ENCODE results near the gene ABHD12B.

The ABHD12B gene

GRCh38 chr14:50922803-50923202 lies 51.0 kb downstream of the ABHD12B start:
- Mint-ChIP-seq H3K4me1 (ENCODE audit: low read depth in 2 of 2) (no peaks in the 10 kb centered on the region), H3K36me3 (ENCODE audit: insufficient read depth) (no peaks in the 10 kb centered on the region), H3K9me3 (no peaks in the 10 kb centered on the region), H3K27me3 (peaks cover 42 to 47% of the 10 kb centered on the region in 2 donors), H3K4me3 (no peak overlapping the region), H3K27ac (no peak overlapping the region)
- ATAC-seq (replicated peaks) (no peak), DNase-seq (no peak)

- DNase-seq (no peak), ATAC-seq (replicated peaks) (no peak)
- H3K4me1 Mint-ChIP-seq (ENCODE audit: low read depth in 2 of 2), result no peaks in the 10 kb centered on the region
- H3K4me3 Mint-ChIP-seq, result no peak overlapping the region
- H3K36me3 Mint-ChIP-seq (ENCODE audit: insufficient read depth), result no peaks in the 10 kb centered on the region
- peaks cover 40 to 45% of the 10 kb centered on the region in 2 donors for H3K27me3 Mint-ChIP-seq
- H3K27ac Mint-ChIP-seq, result no peak overlapping the region
- no peaks in the 10 kb centered on the region for H3K9me3 Mint-ChIP-seq
Observed at GRCh38 chr14:50924236-50924635, 52.4 kb downstream of the ABHD12B start.

- Mint-ChIP-seq H3K36me3 (ENCODE audit: insufficient read depth) (no peaks in the 10 kb centered on the region), H3K4me1 (ENCODE audit: low read depth in 2 of 2) (no peaks in the 10 kb centered on the region), H3K27ac (no peak overlapping the region), H3K9me3 (no peaks in the 10 kb centered on the region), H3K27me3 (peaks cover 41 to 51% of the 10 kb centered on the region in 2 donors), H3K4me3 (no peak overlapping the region)
- no peak for DNase-seq
- no peak for ATAC-seq (replicated peaks)
Observed at GRCh38 chr14:50924843-50925242, 53.0 kb downstream of the ABHD12B start.

GRCh38 chr14:50926851-50927386 lies 55.1 kb downstream of the ABHD12B start:
- H3K27ac Mint-ChIP-seq, result no peak overlapping the region
- no peaks in the 10 kb centered on the region for H3K9me3 Mint-ChIP-seq
- H3K4me1 Mint-ChIP-seq (ENCODE audit: low read depth in 2 of 2), result no peaks in the 10 kb centered on the region
- ATAC-seq (replicated peaks) (no peak), DNase-seq (no peak)
- H3K27me3 Mint-ChIP-seq, result peaks cover 46 to 56% of the 10 kb centered on the region in 2 donors
- no peak overlapping the region for H3K4me3 Mint-ChIP-seq
- no peaks in the 10 kb centered on the region for H3K36me3 Mint-ChIP-seq (ENCODE audit: insufficient read depth)

GRCh38 chr14:50928002-50928635 lies 56.3 kb downstream of the ABHD12B start:
- no peaks in the 10 kb centered on the region for H3K4me1 Mint-ChIP-seq (ENCODE audit: low read depth in 2 of 2)
- no peak for ATAC-seq (replicated peaks)
- DNase-seq, result no peak
- H3K27ac Mint-ChIP-seq, result no peak overlapping the region
- H3K4me3 Mint-ChIP-seq, result no peak overlapping the region
- peaks cover 44 to 58% of the 10 kb centered on the region in 2 donors for H3K27me3 Mint-ChIP-seq
- no peaks in the 10 kb centered on the region for H3K9me3 Mint-ChIP-seq
- H3K36me3 Mint-ChIP-seq (ENCODE audit: insufficient read depth), result no peaks in the 10 kb centered on the region

GRCh38 chr14:50929506-50929905 lies 57.7 kb downstream of the ABHD12B start:
- Mint-ChIP-seq H3K4me3 (no peak overlapping the region), H3K4me1 (ENCODE audit: low read depth in 2 of 2) (no peaks in the 10 kb centered on the region), H3K36me3 (ENCODE audit: insufficient read depth) (no peaks in the 10 kb centered on the region), H3K27me3 (peaks cover 48 to 67% of the 10 kb centered on the region in 2 donors), H3K27ac (no peak overlapping the region), H3K9me3 (no peaks in the 10 kb centered on the region)
- DNase-seq (no peak), ATAC-seq (replicated peaks) (no peak)

GRCh38 chr14:50931559-50931958 lies 59.7 kb downstream of the ABHD12B start:
- Mint-ChIP-seq H3K4me1 (ENCODE audit: low read depth in 2 of 2) (no peaks in the 10 kb centered on the region), H3K27me3 (peaks cover 45 to 64% of the 10 kb centered on the region in 2 donors), H3K4me3 (no peak overlapping the region), H3K36me3 (ENCODE audit: insufficient read depth) (no peaks in the 10 kb centered on the region), H3K9me3 (no peaks in the 10 kb centered on the region), H3K27ac (no peak overlapping the region)
- ATAC-seq (replicated peaks) (no peak), DNase-seq (no peak)

- H3K27ac Mint-ChIP-seq, result no peak overlapping the region
- H3K27me3 Mint-ChIP-seq, result peaks cover 45 to 64% of the 10 kb centered on the region in 2 donors
- H3K9me3 Mint-ChIP-seq, result no peaks in the 10 kb centered on the region
- H3K36me3 Mint-ChIP-seq (ENCODE audit: insufficient read depth), result no peaks in the 10 kb centered on the region
- ATAC-seq (replicated peaks), result no peak
- no peak for DNase-seq
- no peaks in the 10 kb centered on the region for H3K4me1 Mint-ChIP-seq (ENCODE audit: low read depth in 2 of 2)
- H3K4me3 Mint-ChIP-seq, result no peak overlapping the region
Observed at GRCh38 chr14:50932156-50932555, 60.3 kb downstream of the ABHD12B start.

- DNase-seq, result no peak
- Mint-ChIP-seq H3K9me3 (no peaks in the 10 kb centered on the region), H3K27me3 (peaks cover 45 to 60% of the 10 kb centered on the region in 2 donors), H3K4me1 (ENCODE audit: low read depth in 2 of 2) (no peaks in the 10 kb centered on the region), H3K4me3 (no peak overlapping the region), H3K27ac (no peak overlapping the region), H3K36me3 (ENCODE audit: insufficient read depth) (no peaks in the 10 kb centered on the region)
- no peak for ATAC-seq (replicated peaks)
Observed at GRCh38 chr14:50932592-50933495, 61.0 kb downstream of the ABHD12B start.

- H3K27ac Mint-ChIP-seq, result no peak overlapping the region
Observed at GRCh38 chr14:50935126-50936015, 63.5 kb downstream of the ABHD12B start.

GRCh38 chr14:50936016-50936340 lies 64.1 kb downstream of the ABHD12B start:
- Mint-ChIP-seq H3K4me1 (ENCODE audit: low read depth in 2 of 2) (no peaks in the 10 kb centered on the region), H3K27ac (no peak overlapping the region), H3K9me3 (no peaks in the 10 kb centered on the region), H3K36me3 (ENCODE audit: insufficient read depth) (no peaks in the 10 kb centered on the region), H3K4me3 (no peak overlapping the region), H3K27me3 (peaks cover 48 to 57% of the 10 kb centered on the region in 2 donors)
- ATAC-seq (replicated peaks) (no peak), DNase-seq (no peak)

More at GRCh38 chr14:50935126-50936015, 63.5 kb downstream of the ABHD12B start:
- DNase-seq (no peak), ATAC-seq (replicated peaks) (no peak)
- Mint-ChIP-seq H3K4me3 (no peak overlapping the region), H3K9me3 (no peaks in the 10 kb centered on the region), H3K27me3 (peaks cover 48 to 57% of the 10 kb centered on the region in 2 donors), H3K4me1 (ENCODE audit: low read depth in 2 of 2) (no peaks in the 10 kb centered on the region), H3K36me3 (ENCODE audit: insufficient read depth) (no peaks in the 10 kb centered on the region)

GRCh38 chr14:50936882-50937281 lies 65.0 kb downstream of the ABHD12B start:
- ATAC-seq (replicated peaks) (no peak), DNase-seq (no peak)
- Mint-ChIP-seq H3K4me3 (no peak overlapping the region), H3K4me1 (ENCODE audit: low read depth in 2 of 2) (no peaks in the 10 kb centered on the region), H3K27ac (no peak overlapping the region), H3K9me3 (no peaks in the 10 kb centered on the region), H3K36me3 (ENCODE audit: insufficient read depth) (no peaks in the 10 kb centered on the region), H3K27me3 (peaks cover 51 to 57% of the 10 kb centered on the region in 2 donors)

GRCh38 chr14:50937325-50937724 lies 65.5 kb downstream of the ABHD12B start:
- Mint-ChIP-seq H3K9me3 (no peaks in the 10 kb centered on the region), H3K4me1 (ENCODE audit: low read depth in 2 of 2) (no peaks in the 10 kb centered on the region), H3K27ac (no peak overlapping the region), H3K27me3 (peaks cover 53 to 57% of the 10 kb centered on the region in 2 donors), H3K36me3 (ENCODE audit: insufficient read depth) (no peaks in the 10 kb centered on the region), H3K4me3 (no peak overlapping the region)
- no peak for ATAC-seq (replicated peaks)
- no peak for DNase-seq

Data from effector memory CD8-positive, alpha-beta T cell (primary cell).